Tibial artery (tissue), 4 donors: ENCODE results near the gene CPAMD8.

ENCODE experiments used
- DNase-seq, 2 donors: peaks; one replicate each; pipeline ENCODE4 v3.0.0-alpha.2; 2019
- H3K27ac ChIP-seq, 2 donors: fragments of 200-600 bp; sonication (generic) in 1 of 2; 1 replicate in 1 of 2; 2 replicates in 1 of 2; pipeline ENCODE4 v1.5.1; 2018 to 2019; ENCODE audit warnings: mild to moderate bottlenecking in 1 of 2
- H3K27me3 ChIP-seq, 2 donors: fragments of 200-600 bp; sonication (generic) in 1 of 2; one replicate each; pipeline versions ENCODE4 v1.5.1 to v1.6.0; 2016 to 2019
- H3K36me3 ChIP-seq, 3 donors: fragments of 200-600 bp; sonication (generic) in 2 of 3; one replicate each; pipeline ENCODE4 v1.5.1; 2016 to 2019; ENCODE audit warnings: mild to moderate bottlenecking in 2 of 3
- H3K4me1 ChIP-seq, 4 donors: fragments of 200-600 bp; sonication (generic) in 2 of 4; 1 replicate in 3 of 4; 2 replicates in 1 of 4; pipeline ENCODE4 v1.5.1; 2016 to 2019
- H3K4me3 ChIP-seq, 2 donors: fragments of 200-600 bp; sonication (generic) in 1 of 2; 1 replicate in 1 of 2; 2 replicates in 1 of 2; pipeline ENCODE4 v1.5.1; 2018 to 2019; ENCODE audit warnings: mild to moderate bottlenecking in 2 of 2
- H3K9me3 ChIP-seq, 3 donors: fragments of 200-600 bp; sonication (generic) in 1 of 3; one replicate each; pipeline ENCODE4 v1.5.1; 2016 to 2019
- intact Hi-C: fragments of 100-400 bp; cut with DNase I; formaldehyde crosslinking; loops from one replicate; pipeline ENCODE4 v1.15.0; 2023; ENCODE audit warnings: low total_unique reads
- TF ChIP-seq, protein P1 (sequence below), 2 experiments: fragments of 200-600 bp in 1 of 2; fragments of 450-650 bp in 1 of 2; IDR thresholded peaks; one replicate each; pipeline ENCODE4 v1.5.1; 2017 to 2019; ENCODE audit warnings: antibody characterized with exemption in 2 of 2, mild to moderate bottlenecking in 1 of 2, moderate library complexity in 1 of 2

Gene CPAMD8

DNA sequence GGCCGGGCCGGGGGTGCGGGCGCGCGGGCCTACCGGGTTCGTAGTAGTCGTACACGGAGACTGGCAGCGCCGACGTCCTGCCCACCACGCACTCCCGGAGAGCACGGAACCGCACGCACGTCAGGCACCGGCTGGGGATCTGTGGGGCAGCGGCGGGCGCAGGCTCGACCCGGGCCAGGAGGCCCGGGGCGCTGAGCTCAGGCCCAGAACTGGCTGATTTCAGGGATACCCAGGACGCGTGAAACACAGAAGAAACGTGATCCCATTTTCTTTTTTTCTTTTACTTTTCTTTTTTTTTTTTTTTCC is 128.8 kb downstream of the CPAMD8 start:
- DNase-seq = peak in 1 of 2 donors; percentile 74
- Histone ChIP-seq H3K4me1 (peaks cover 0 to 22% (median 11%) of the 10 kb centered on the region in 4 donors), H3K27me3 (peaks cover 0 to 4% of the 10 kb centered on the region in 2 donors), H3K9me3 (no peaks in the 10 kb centered on the region), H3K27ac (peak overlapping the region; percentile 76 to 88), H3K4me3 (peak overlapping the region; percentile 58 to 83), H3K36me3 (no peaks in the 10 kb centered on the region)
- TF ChIP-seq, protein P1, sequence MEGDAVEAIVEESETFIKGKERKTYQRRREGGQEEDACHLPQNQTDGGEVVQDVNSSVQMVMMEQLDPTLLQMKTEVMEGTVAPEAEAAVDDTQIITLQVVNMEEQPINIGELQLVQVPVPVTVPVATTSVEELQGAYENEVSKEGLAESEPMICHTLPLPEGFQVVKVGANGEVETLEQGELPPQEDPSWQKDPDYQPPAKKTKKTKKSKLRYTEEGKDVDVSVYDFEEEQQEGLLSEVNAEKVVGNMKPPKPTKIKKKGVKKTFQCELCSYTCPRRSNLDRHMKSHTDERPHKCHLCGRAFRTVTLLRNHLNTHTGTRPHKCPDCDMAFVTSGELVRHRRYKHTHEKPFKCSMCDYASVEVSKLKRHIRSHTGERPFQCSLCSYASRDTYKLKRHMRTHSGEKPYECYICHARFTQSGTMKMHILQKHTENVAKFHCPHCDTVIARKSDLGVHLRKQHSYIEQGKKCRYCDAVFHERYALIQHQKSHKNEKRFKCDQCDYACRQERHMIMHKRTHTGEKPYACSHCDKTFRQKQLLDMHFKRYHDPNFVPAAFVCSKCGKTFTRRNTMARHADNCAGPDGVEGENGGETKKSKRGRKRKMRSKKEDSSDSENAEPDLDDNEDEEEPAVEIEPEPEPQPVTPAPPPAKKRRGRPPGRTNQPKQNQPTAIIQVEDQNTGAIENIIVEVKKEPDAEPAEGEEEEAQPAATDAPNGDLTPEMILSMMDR (IDR thresholded peaks at IDR 0.05) = no peak
- intact Hi-C loops = no loop called here

DNA sequence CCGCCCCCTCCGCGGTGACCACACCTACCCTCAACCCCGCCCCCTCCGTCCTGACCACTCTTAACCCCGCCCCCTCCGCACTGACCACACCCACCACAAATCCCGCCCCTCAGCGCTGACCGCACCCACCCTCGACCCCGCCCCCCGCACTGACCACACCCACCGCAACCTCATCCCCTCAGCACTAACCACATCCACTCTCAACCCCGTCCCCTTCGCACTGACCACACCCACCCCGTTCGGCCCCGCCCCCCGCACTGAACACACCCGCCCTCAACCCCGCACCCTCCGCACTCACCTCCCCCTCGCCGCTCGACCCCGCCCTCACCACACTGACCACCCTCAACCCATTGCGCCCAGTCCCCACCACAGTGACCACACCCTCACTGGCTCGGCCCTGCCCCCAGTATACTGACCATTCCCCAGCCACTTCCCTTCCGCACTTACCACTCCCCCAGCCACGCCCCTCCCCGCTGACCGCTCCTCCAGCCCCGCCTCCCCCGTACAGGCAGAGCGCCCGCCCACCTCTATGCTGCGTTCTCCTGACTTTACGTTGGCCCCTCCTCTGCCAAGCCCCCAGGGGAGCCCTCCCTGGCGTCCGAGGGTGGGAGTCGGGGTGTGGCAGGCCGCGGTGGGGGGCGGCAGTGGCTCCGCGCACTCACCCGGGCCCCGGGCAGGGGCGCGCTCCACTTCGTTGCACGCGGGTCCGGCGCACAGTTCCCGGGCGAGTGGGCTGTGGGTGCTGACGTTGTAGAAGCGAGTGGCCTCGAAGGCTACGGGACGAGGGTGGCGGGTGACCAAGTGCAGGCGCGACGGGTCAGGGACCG is 129.4 kb downstream of the CPAMD8 start:
- TF ChIP-seq, protein P1 (IDR thresholded peaks at IDR 0.05) = no peak
- H3K9me3 ChIP-seq = no peaks in the 10 kb centered on the region
- H3K4me3 ChIP-seq = peak overlapping the region; percentile 58 to 83
- H3K27me3 ChIP-seq = peaks cover 0 to 4% of the 10 kb centered on the region in 2 donors
- peak overlapping the region; percentile 76 to 88 for H3K27ac ChIP-seq
- peaks cover 0 to 22% (median 11%) of the 10 kb centered on the region in 4 donors for H3K4me1 ChIP-seq
- intact Hi-C loops = no loop called here
- H3K36me3 ChIP-seq = no peaks in the 10 kb centered on the region
- peak; percentile 96 for DNase-seq

DNA sequence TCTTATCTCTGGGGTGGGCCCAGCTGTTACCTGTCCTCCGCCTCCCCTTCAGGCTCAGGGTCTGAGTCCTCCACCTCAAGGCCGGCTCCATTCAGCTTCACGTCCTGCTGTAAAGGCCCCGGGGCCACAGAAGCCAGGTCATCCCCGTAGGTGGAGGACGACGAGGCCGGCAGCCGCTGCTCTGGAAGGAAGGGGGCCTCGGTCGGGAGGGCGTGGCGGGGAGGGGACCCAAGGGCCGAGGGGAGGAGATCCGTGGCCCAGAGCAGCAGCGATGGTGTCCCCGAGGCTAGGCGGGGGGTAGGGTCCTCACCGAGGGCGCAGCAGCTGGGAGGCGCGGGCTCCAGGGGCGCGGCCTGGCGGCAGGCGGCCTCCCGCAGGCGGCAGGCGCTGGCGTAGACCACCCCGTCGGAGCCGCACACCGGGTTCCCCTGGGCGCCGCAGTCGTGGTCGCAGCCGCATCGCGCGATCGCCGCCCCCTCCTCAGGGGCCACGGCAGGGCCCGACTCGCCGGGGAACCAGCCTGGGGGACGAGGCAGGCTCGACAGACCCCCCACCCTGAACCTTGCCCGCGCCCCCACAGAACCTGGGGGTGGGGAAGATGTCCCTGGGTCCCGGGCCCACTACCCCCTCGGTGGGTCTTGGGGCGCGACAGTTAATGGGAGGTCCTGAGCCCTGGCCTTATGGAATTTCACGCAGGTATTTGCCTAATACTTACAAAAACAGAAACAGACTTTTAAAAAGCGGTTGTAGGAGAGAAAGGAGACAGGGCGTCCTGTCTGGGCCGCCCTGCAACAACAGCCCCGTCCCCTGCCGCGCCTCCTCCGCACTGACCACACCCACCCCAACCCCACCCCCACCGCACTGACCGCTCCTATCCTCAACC is 130.2 kb downstream of the CPAMD8 start:
- H3K9me3 ChIP-seq = no peaks in the 10 kb centered on the region
- H3K36me3 ChIP-seq = no peaks in the 10 kb centered on the region
- H3K27me3 ChIP-seq = peaks cover 0 to 4% of the 10 kb centered on the region in 2 donors
- intact Hi-C loops = no loop called here
- peak overlapping the region; percentile 60 to 69 for H3K27ac ChIP-seq
- peak in 1 of 2 donors; percentile 74 for DNase-seq
- peak overlapping the region; percentile 58 to 83 for H3K4me3 ChIP-seq
- peaks cover 0 to 22% (median 11%) of the 10 kb centered on the region in 4 donors for H3K4me1 ChIP-seq
- TF ChIP-seq, protein P1 (IDR thresholded peaks at IDR 0.05) = no peak

DNA sequence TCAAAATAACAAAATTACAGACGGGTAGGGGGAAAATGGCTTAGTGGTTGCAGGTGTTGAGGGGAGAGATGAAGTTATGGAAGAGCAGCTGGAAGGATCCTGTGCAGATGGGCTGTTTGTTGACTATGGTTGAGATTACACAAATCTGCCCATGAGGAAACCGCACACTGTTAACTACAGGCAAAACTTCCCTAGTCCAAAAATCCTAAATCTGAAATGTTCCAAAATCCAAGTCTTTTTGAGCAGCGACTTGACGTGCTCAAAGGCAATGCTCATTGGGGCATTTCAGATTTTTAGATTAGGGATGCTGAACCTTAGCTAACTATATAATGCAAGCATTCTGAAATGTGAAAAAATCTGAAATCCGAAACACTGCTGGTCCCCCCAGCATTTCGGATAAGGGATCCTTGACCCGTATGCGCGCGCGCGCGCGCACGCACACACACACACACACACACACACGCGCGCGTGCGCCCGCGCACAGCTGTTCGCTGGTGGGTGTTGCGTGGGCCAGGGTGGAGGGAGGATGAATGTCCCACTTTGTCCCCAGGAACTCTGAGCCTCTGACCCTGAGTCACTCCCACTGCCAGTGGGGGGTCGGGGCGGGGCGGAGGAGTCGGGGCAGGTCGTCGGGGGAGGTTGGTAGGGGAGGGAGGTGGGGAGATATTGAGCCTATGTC is 131.0 kb downstream of the CPAMD8 start:
- Histone ChIP-seq H3K36me3 (no peaks in the 10 kb centered on the region), H3K27ac (peak overlapping the region; percentile 60 to 69), H3K4me1 (peaks cover 0 to 22% (median 11%) of the 10 kb centered on the region in 4 donors), H3K9me3 (no peaks in the 10 kb centered on the region), H3K27me3 (peaks cover 0 to 4% of the 10 kb centered on the region in 2 donors), H3K4me3 (peak overlapping the region; percentile 58 to 83)
- DNase-seq = no peak
- TF ChIP-seq, protein P1 (IDR thresholded peaks at IDR 0.05) = no peak
- intact Hi-C loops = no loop called here

DNA sequence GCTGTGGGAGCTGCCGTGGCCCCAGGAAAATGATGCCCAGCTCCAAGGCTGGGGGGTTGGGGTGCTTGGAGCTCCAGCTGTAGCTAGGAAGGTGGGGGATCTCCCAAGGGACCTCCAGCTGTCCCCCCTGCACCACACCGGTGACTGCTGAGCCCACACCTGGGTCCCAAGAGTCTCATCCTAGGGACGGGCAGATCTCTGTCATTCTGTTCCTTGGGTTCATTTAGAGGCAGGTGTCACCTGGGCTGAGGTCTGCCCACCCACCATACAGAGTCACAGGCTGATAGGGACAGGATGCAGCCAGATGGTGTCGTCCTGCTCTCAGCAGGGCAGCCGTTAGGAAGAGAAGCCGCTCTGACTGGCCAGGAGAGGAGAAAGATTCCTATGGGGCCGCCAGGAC is 132.5 kb downstream of the CPAMD8 start:
- peaks cover 0 to 28% (median 11%) of the 10 kb centered on the region in 4 donors for H3K4me1 ChIP-seq
- intact Hi-C loops = no loop called here
- DNase-seq = no peak
- no peak overlapping the region for H3K27ac ChIP-seq
- H3K36me3 ChIP-seq = no peaks in the 10 kb centered on the region
- TF ChIP-seq, protein P1 (IDR thresholded peaks at IDR 0.05) = no peak
- H3K4me3 ChIP-seq = no peak overlapping the region
- no peaks in the 10 kb centered on the region for H3K9me3 ChIP-seq
- peaks cover 0 to 14% of the 10 kb centered on the region in 2 donors for H3K27me3 ChIP-seq
